ENCODE data around the gene MRRF. TPM values are rescaled to one million over a fixed set of nuclear protein-coding genes. Genes with fewer than 3 reads are reported as not detected.
"Not testable (repeated sequence)": the region's sequence is repeated elsewhere in the genome, so short reads cannot be mapped to it uniquely, and the experiment has no call there.

Gene MRRF
- total RNA-seq, 1 donor, result 16.7 TPM

DNA sequence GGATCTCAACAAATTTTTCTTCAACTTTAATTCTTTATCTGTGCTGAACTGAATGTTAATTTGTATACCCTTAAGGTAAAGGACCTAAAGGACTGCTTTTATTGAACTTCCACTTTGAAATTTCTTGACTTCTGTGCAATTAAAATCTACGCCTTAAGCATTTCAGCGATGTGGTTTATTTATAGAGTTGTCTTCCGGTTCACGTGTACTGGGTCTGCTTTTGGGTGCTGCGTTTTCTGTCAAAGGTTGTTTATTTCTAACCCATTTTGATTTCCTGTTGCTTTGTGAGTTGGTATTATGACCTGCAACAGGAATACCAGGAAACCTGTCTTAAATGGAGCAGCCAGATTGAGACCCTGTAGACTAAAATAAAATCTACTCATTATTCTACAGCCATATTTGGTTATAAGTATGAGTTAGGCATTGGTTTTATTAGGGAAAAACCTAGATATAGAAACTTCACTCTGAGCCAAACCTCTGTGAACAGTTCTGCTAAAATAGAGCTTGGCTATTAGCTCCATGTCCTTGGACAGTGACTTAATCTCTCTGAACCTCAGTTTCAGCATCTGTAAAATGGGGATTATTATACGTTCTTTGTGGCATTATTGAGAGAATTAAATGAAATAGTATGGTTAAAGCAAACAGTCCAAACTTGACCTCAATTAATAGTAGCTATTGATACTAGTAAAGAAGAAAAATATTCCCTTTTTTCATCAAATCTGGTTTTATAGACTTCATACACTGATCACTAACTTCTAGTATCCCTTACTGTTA, 3.5 kb downstream of the MRRF start:
- DNase-seq (ENCODE audit: low read depth in 2 of 3, low spot score in 2 of 3), result no peak

DNA sequence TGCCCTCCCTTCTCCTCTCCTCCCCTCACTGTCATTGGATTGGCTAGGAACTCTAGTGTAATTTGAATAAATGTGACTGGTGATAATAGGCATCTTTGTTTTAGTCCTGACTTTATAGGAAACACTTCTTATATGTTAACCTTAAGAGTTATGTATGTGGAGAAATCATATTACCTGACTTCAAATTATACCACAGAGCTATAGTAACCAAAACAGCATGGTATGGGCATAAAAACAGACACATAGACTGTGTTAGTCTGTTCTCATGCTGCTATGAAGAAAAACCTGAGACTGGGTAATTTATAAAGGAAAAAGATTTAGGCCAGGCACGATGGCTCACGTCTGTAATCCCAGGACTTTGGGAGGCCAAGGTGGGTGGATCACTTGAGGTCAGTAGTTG, 9.4 kb downstream of the MRRF start:
- no peak for DNase-seq (ENCODE audit: low read depth in 2 of 3, low spot score in 2 of 3)

DNA sequence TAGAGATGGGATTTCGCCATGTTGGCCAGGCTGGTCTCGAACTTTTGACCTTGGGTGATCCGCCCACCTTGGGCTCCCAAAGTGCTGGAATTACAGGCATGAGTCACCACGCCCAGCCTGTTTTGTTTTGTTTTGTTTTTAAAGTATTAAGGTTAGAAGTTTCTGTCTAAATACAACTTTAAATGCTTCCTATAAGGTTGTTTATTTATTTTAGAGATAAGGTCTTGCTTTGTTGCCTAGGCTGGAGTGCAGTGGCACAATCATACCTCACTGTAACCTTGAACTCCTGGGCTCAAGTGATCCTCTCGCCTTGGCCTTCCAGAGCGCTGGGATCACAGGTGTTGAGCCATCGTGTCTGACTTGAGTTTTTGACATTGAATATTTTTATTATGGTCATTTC, 11.4 kb downstream of the MRRF start:
- DNase-seq (ENCODE audit: low read depth in 2 of 3, low spot score in 2 of 3), result no peak

- no peak for DNase-seq (ENCODE audit: low read depth in 2 of 3, low spot score in 2 of 3)
Measured at GRCh38 chr9:122277285-122277897, 12.7 kb downstream of the MRRF start.

- DNase-seq (ENCODE audit: low read depth in 2 of 3, low spot score in 2 of 3), result no peak
Measured at GRCh38 chr9:122281368-122281767, 16.7 kb downstream of the MRRF start.

- no peak for DNase-seq (ENCODE audit: low read depth in 2 of 3, low spot score in 2 of 3)
Measured at GRCh38 chr9:122286764-122287163, 22.1 kb downstream of the MRRF start.

DNA sequence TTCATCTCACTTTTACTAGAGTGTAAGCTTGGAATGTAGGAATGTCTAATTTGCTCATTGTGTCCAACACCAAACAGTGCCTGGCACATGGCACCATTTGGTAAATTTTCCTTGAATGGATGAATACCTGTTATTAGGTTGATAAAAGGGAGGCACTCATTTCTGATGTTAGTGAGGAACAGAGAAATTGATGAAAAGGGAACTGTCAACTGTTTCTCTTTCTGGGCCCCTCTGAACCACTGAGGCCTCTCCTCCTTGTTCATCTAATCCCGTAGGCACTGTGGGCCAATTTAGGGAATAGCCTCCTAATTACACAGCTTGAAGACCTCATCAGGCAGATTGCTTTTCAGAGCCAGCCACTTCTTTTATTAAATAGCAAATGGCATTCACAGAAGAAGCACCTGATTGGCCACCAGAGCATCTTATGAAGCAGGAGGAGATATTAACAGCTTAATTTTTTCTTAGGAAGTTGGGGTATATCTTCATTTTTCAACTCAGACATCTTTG, 22.6 kb downstream of the MRRF start:
- no peak for DNase-seq (ENCODE audit: low read depth in 2 of 3, low spot score in 2 of 3)

DNA sequence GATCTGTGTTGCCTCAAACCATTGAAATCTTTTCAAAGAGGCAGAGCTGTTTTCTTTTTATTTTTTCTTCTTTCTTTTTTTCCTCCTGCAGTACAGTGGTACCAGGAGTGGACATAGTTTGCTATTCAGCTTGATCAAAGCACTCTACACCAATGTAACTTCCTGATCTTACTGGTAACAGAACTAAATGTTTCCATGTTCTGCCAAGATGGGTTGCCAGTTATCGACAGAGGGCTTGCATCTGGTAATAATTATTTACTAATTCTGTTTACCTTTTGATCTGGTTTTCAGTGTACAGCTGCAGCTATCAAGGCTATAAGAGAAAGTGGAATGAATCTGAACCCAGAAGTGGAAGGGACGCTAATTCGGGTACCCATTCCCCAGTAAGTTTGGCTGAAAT, 26.8 kb downstream of the MRRF start:
- no peak for DNase-seq (ENCODE audit: low read depth in 2 of 3, low spot score in 2 of 3)

DNA sequence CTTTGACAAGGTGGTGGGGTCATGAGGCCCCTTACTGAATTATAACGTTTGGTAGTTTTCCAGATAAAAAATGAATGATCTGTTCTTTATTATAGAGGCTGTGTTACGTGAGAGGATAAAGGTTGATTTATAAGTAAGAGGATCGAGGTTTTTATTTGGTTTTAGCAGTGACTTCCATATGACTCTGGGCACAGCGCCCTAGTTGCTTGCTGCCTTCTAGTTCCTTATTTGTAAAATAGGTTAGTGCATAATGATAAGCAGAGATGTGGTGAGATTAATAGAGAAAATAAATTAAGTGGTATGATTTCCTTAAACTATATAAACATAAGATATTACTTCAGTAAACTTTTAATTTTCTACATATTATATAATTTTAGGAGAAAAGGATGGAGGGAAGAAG, 29.8 kb downstream of the MRRF start:
- peak in 1 of 3 donors; percentile 28 for DNase-seq (ENCODE audit: low read depth in 2 of 3, low spot score in 2 of 3)

GRCh38 chr9:122297512-122297911, 32.8 kb downstream of the MRRF start:
- DNase-seq (ENCODE audit: low read depth in 2 of 3, low spot score in 2 of 3), result no peak

GRCh38 chr9:122302237-122303093, 37.8 kb downstream of the MRRF start:
- DNase-seq (ENCODE audit: low read depth in 2 of 3, low spot score in 2 of 3), result no peak

GRCh38 chr9:122307061-122307460, 42.4 kb downstream of the MRRF start:
- no peak for DNase-seq (ENCODE audit: low read depth in 2 of 3, low spot score in 2 of 3)

GRCh38 chr9:122307925-122308324, 43.2 kb downstream of the MRRF start:
- no peak for DNase-seq (ENCODE audit: low read depth in 2 of 3, low spot score in 2 of 3)

- DNase-seq (ENCODE audit: low read depth in 2 of 3, low spot score in 2 of 3), result no peak
Measured at GRCh38 chr9:122309861-122310260, 45.2 kb downstream of the MRRF start.

DNA sequence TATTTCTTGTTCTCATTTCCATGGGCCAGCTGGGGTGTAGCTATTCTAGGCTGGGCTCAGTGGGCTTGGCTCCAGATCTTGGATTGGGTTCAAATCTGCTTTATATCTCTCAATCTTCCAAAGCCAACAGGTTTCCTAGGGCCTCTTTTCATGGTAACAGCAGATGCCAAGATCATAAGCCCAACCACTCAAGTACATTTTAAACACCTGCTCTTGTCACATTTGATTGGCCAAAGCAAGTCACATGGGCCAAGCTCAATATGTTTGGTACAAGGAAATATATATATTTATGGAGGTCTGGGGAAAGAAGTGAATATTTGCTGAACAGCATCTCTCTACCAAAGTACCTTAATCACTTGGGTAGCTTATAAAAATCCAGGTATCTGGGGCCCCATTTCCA, 49.5 kb downstream of the MRRF start:
- DNase-seq (ENCODE audit: low read depth in 2 of 3, low spot score in 2 of 3), result no peak

GRCh38 chr9:122315534-122315933, 50.9 kb downstream of the MRRF start:
- DNase-seq (ENCODE audit: low read depth in 2 of 3, low spot score in 2 of 3), result no peak

- no peak for DNase-seq (ENCODE audit: low read depth in 2 of 3, low spot score in 2 of 3)
Measured at GRCh38 chr9:122318284-122318683, 53.6 kb downstream of the MRRF start.

- DNase-seq (ENCODE audit: low read depth in 2 of 3, low spot score in 2 of 3), result no peak
Measured at GRCh38 chr9:122320413-122320881, 55.8 kb downstream of the MRRF start.

DNA sequence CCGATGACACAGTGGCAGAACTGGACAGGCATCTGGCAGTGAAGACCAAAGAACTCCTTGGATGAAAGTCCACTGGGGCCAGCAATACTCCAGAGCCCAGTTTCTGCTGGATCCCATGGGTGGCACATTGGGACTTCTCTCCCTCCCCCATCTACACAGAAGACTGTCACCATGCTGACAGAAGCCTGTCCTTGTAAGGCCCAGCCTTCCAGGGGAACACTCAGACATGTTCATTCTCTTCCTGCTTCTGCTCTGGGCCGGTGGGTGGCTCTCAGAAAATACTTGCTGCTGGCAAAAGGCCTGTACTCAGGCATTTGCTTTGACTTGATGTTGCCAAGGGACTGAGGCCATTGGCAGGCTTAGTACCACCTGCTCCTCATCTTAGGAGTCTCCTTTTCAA, 57.9 kb downstream of the MRRF start:
- DNase-seq (ENCODE audit: low read depth in 2 of 3, low spot score in 2 of 3), result no peak

DNA sequence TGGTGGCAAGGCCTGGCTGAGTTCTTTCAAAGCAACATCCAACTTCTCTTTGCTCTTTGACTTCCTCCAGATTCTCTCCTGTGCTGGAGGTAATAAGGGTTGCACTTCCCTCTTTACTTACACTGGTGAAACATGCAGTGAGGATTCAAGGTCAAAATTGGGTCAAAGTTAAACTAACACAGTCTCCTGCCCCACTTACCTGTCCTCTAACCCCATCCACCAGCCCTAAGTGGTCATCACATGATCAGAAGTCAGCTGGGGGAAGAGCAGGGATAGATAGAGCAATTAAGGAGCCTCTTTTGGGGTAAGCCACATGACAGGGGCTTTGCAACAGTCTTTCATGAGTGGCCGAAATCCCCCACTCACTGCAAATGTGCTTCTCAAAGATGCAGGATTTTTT, 60.0 kb downstream of the MRRF start:
- not testable (repeated sequence) for DNase-seq (ENCODE audit: low read depth in 2 of 3, low spot score in 2 of 3)

DNA sequence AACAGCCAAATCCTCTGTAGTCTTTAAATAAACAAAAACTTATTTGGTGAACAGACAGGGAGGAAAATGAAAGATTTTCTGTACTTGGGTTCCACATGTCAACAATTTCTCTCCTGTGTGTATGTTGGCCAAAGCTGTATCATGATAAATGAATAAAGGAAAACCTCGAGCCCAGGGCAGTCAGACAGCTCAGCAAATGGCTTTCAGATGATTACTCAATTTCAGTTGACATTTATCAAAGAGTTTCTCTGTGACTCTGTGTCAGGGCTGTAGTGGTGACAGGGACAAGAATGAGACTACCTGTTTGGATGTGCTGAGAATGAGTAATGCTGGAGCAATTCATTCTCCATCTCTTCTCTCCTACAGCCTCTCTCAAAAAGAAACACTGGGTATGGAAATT, 60.4 kb downstream of the MRRF start:
- no peak for DNase-seq (ENCODE audit: low read depth in 2 of 3, low spot score in 2 of 3)
